H1 (cell line): ENCODE results near the gene ANAPC2.

ENCODE experiments used
- ASH2L ChIP-seq: fragments of 200-600, 300-600 bp; sonication (generic); IDR thresholded peaks from one replicate; pipeline ENCODE4 v1.7.1; 2017; ENCODE audit warnings: low read length
- BRCA1 ChIP-seq: IDR thresholded peaks from 2 replicates; pipeline ENCODE4 v1.6.1; 2012; ENCODE audit warnings: low read depth, low read length, improper control_type of control experiment
- CTCF ChIP-seq, 3 experiments: IDR thresholded peaks; 1 replicate in 2 of 3; 2 replicates in 1 of 3; pipeline versions ENCODE4 v1.5.1 to v1.6.1; 2011; ENCODE audit warnings: low read length in 3 of 3, mild to moderate bottlenecking in 3 of 3, inconsistent platforms in 2 of 3, low read depth in 1 of 3, moderate library complexity in 1 of 3; ENCODE audit not compliant: insufficient read depth in 1 of 3; ENCODE audit errors: control extremely low read depth in 1 of 3
- JUND ChIP-seq: IDR thresholded peaks from 2 replicates; pipeline ENCODE4 v1.6.1; 2011; ENCODE audit warnings: mild to moderate bottlenecking, improper control_type of control experiment, low read length
- MAX ChIP-seq: IDR thresholded peaks from 2 replicates; pipeline ENCODE4 v1.6.1; 2012; ENCODE audit warnings: inconsistent platforms

GRCh38 chr9:137219757-137220316, 31.5 kb upstream of the ANAPC2 start:
- TF ChIP-seq MAX (no peak), JUND (no peak), BRCA1 (no peak), ASH2L (no peak), CTCF (IDR thresholded peaks at IDR 0.05; ENCODE audit: control extremely low read depth in 1 of 3, insufficient read depth in 1 of 3, low read depth in 1 of 3, low read length in 3 of 3) (no peak)
